Measurements from ENCODE around the gene P3H4.

DNA sequence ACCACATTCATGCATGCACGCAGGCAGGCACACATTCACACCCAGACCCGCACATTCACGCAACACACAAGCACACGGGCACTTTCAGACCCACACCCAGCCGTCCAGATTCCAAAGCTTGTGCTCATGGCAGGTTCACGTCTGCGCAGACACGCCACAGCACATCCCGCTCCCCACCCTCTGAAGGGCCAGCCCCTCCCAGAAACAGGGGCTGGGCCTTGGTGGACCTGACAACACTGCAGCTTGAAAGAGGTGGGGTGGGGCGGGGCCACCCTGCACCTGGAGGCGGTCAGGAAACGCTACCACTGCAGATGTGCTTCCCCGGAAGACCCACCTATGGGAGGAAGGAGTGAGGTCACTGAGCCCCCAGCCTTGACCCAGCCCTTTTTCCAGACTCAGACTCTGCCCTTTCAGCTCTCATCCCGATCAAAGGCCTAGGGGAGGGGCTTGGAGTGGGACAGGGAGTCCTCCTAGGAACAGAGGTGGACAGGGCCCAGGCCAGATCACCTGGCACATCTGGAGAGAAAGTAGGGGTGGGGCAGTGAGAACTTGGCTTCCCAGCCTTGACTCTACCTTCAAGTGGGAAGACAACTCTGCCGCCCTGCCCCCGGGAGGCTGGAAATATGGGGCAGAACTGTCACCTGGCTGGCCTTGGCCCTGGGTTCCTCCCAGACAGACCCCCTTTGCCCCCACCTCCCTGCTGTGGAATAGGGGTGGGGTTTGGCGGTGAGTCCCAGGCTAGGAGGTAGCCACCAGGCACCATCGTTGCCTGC, 11.0 kb downstream of the P3H4 start:
- TF ChIP-seq, protein P1, sequence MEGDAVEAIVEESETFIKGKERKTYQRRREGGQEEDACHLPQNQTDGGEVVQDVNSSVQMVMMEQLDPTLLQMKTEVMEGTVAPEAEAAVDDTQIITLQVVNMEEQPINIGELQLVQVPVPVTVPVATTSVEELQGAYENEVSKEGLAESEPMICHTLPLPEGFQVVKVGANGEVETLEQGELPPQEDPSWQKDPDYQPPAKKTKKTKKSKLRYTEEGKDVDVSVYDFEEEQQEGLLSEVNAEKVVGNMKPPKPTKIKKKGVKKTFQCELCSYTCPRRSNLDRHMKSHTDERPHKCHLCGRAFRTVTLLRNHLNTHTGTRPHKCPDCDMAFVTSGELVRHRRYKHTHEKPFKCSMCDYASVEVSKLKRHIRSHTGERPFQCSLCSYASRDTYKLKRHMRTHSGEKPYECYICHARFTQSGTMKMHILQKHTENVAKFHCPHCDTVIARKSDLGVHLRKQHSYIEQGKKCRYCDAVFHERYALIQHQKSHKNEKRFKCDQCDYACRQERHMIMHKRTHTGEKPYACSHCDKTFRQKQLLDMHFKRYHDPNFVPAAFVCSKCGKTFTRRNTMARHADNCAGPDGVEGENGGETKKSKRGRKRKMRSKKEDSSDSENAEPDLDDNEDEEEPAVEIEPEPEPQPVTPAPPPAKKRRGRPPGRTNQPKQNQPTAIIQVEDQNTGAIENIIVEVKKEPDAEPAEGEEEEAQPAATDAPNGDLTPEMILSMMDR (IDR thresholded peaks at IDR 0.05; ENCODE audit: insufficient read depth, low read length), result no peak
- no peak for TF ChIP-seq POLR2AphosphoS5 (IDR thresholded peaks at IDR 0.05; ENCODE audit: low read depth)
- no peak for TF ChIP-seq GABPA (IDR thresholded peaks at IDR 0.05; ENCODE audit: low read depth)

All from HL-60 (cell line).